Small intestine (tissue), 7 donors: ENCODE measurements around the gene ATF1. TPM values are rescaled to one million over a fixed set of nuclear protein-coding genes. Genes with fewer than 3 reads are reported as not detected.
"Not testable (repeated sequence)": the region's sequence is repeated elsewhere in the genome, so short reads cannot be mapped to it uniquely, and the experiment has no call there.

Experiments
- DNase-seq, 2 donors: peaks; one replicate each; pipeline versions ENCODE4 v3.0.0 to v3.0.0-alpha.2; 2013
- FAIRE-seq: peaks from 2 replicates; lab custom pipeline; 2012; peaks lifted over from hg19 to GRCh38; lab: Jason Lieb, UNC
- H3K27ac ChIP-seq, 3 donors: one replicate each; pipeline ENCODE4 v1.5.1; 2013; ENCODE audit warnings: low read length in 2 of 3, mild to moderate bottlenecking in 2 of 3, control low read depth in 1 of 3, inconsistent platforms in 1 of 3, low read depth in 1 of 3, moderate library complexity in 1 of 3
- H3K27me3 ChIP-seq, 3 donors: one replicate each; pipeline ENCODE4 v1.6.1; 2013; ENCODE audit warnings: low read length in 3 of 3, inconsistent platforms in 1 of 3; ENCODE audit not compliant: control insufficient read depth in 3 of 3, insufficient read depth in 3 of 3
- H3K36me3 ChIP-seq, 3 donors: one replicate each; pipeline ENCODE4 v1.6.1; 2013; ENCODE audit warnings: low read length in 3 of 3, inconsistent platforms in 1 of 3, low read depth in 1 of 3, mild to moderate bottlenecking in 1 of 3, moderate library complexity in 1 of 3; ENCODE audit not compliant: control insufficient read depth in 3 of 3, insufficient read depth in 2 of 3
- H3K4me1 ChIP-seq, 3 donors: one replicate each; pipeline ENCODE4 v1.6.1; 2013; ENCODE audit warnings: low read length in 2 of 3, inconsistent platforms in 1 of 3, low read depth in 1 of 3, mild to moderate bottlenecking in 1 of 3, moderate library complexity in 1 of 3; ENCODE audit not compliant: control insufficient read depth in 3 of 3, insufficient read depth in 2 of 3
- H3K4me3 ChIP-seq, 3 donors: one replicate each; pipeline ENCODE4 v1.5.1; 2013; ENCODE audit warnings: low read length in 3 of 3, control low read depth in 1 of 3, inconsistent platforms in 1 of 3, low read depth in 1 of 3, mild to moderate bottlenecking in 1 of 3, moderate library complexity in 1 of 3
- H3K9me3 ChIP-seq, 2 donors: one replicate each; pipeline ENCODE4 v1.6.1; 2013; ENCODE audit warnings: low read depth in 1 of 2, low read length in 1 of 2; ENCODE audit not compliant: control insufficient read depth in 2 of 2, insufficient read depth in 1 of 2
- WGBS, 3 donors: extraction: QIAGEN DNeasy Blood & Tissue Kit; methylation state at CpG; one replicate each; pipeline ENCODE4 v1.1.7; 2013; 5-methylcytosine and 5-hydroxymethylcytosine counted together
- polyA plus RNA-seq, 4 donors: library from polyadenylated mRNA; stranded (reverse) in 3 of 4; unstranded in 1 of 4; fragments of 200-250 nt in 3 of 4; fragments of 120-200 nt in 1 of 4; gene quantifications; one replicate each; pipeline versions ENCODE4 v1.2.1 to v1.2.3, GENCODE V29; 2013
- donor health status: healthy with polysubstance abuse.
- donor health status: control.
- donor health status: control.
- donor health status: Bipolar disorder and iron deficiency.
- donor health status: healthy.

Gene ATF1
- polyA plus RNA-seq, 4 donors, result 16.3 to 40.7 (median 17.7) TPM

- not testable (repeated sequence) for H3K9me3 ChIP-seq, H3K36me3 ChIP-seq, H3K27me3 ChIP-seq, H3K4me1 ChIP-seq, H3K4me3 ChIP-seq, H3K27ac ChIP-seq, DNase-seq, FAIRE-seq
- WGBS, 3 donors, result 91 to 96% (median 93%) methylated on average over 11 of the region's 11 CpGs
Measured at GRCh38 chr12:50823724-50824123, 59.8 kb downstream of the ATF1 start.

- Histone ChIP-seq H3K36me3 (peaks cover 0 to 3% (median 0%) of the 10 kb centered on the region in 3 donors), H3K4me3 (no peak overlapping the region), H3K27ac (peak overlapping the region in 2 of 3 donors; percentile 5 to 62), H3K9me3 (no peaks in the 10 kb centered on the region), H3K27me3 (no peaks in the 10 kb centered on the region), H3K4me1 (peaks cover 0 to 5% (median 0%) of the 10 kb centered on the region in 3 donors)
- FAIRE-seq (no peak), DNase-seq (no peak)
- WGBS, 3 donors, result 29 to 43% (median 33%) methylated on average over 4 of the region's 4 CpGs
Measured at GRCh38 chr12:50824914-50825313, 61.0 kb downstream of the ATF1 start.

- 0% methylated on average over 2 of the region's 2 CpGs for WGBS, 3 donors
- H3K27me3 ChIP-seq, result no peaks in the 10 kb centered on the region
- H3K4me3 ChIP-seq, result no peak overlapping the region
- peak overlapping the region in 1 of 3 donors; percentile 62 for H3K27ac ChIP-seq
- peaks cover 0 to 3% (median 0%) of the 10 kb centered on the region in 3 donors for H3K36me3 ChIP-seq
- H3K4me1 ChIP-seq, result peaks cover 0 to 5% (median 0%) of the 10 kb centered on the region in 3 donors
- H3K9me3 ChIP-seq, result no peaks in the 10 kb centered on the region
- peak; percentile 71 to 79 for DNase-seq
- peak; percentile 53 for FAIRE-seq
Measured at GRCh38 chr12:50825372-50825838, 61.5 kb downstream of the ATF1 start.

GRCh38 chr12:50828121-50828520 is 64.2 kb downstream of the ATF1 start:
- Histone ChIP-seq H3K9me3 (no peaks in the 10 kb centered on the region), H3K4me1 (peaks cover 0 to 5% (median 0%) of the 10 kb centered on the region in 3 donors), H3K4me3 (no peak overlapping the region), H3K27me3 (no peaks in the 10 kb centered on the region), H3K36me3 (no peaks in the 10 kb centered on the region), H3K27ac (no peak overlapping the region)
- WGBS, 3 donors, result 94 to 100% (median 97%) methylated on average over 1 of the region's 1 CpG
- FAIRE-seq (no peak), DNase-seq (no peak)

GRCh38 chr12:50828886-50829285 is 65.0 kb downstream of the ATF1 start:
- Histone ChIP-seq H3K4me1 (peaks cover 0 to 5% (median 0%) of the 10 kb centered on the region in 3 donors), H3K27me3 (no peaks in the 10 kb centered on the region), H3K36me3 (no peaks in the 10 kb centered on the region), H3K9me3 (peaks cover 0 to 2% of the 10 kb centered on the region in 2 donors), H3K4me3 (no peak overlapping the region), H3K27ac (no peak overlapping the region)
- 44 to 73% (median 51%) methylated on average over 2 of the region's 2 CpGs for WGBS, 3 donors
- FAIRE-seq, result no peak
- DNase-seq, result peak in 1 of 2 donors; percentile 45

- not testable (repeated sequence) for H3K4me3 ChIP-seq, H3K36me3 ChIP-seq, DNase-seq, H3K4me1 ChIP-seq, H3K27me3 ChIP-seq, H3K9me3 ChIP-seq, FAIRE-seq, H3K27ac ChIP-seq
Measured at GRCh38 chr12:50833801-50834200, 69.9 kb downstream of the ATF1 start.

GRCh38 chr12:50839042-50839441 is 75.1 kb downstream of the ATF1 start:
- no peaks in the 10 kb centered on the region for H3K36me3 ChIP-seq
- H3K4me1 ChIP-seq, result no peaks in the 10 kb centered on the region
- no peak overlapping the region for H3K27ac ChIP-seq
- no peaks in the 10 kb centered on the region for H3K27me3 ChIP-seq
- FAIRE-seq, result no peak
- H3K9me3 ChIP-seq, result peaks cover 0 to 9% of the 10 kb centered on the region in 2 donors
- no peak overlapping the region for H3K4me3 ChIP-seq
- WGBS, 3 donors, result 86 to 98% (median 92%) methylated on average over 2 of the region's 2 CpGs
- no peak for DNase-seq

GRCh38 chr12:50840809-50841487 is 77.0 kb downstream of the ATF1 start:
- H3K4me1 ChIP-seq, result no peaks in the 10 kb centered on the region
- 93 to 96% (median 94%) methylated on average over 7 of the region's 7 CpGs for WGBS, 3 donors
- FAIRE-seq, result no peak
- H3K4me3 ChIP-seq, result no peak overlapping the region
- no peaks in the 10 kb centered on the region for H3K36me3 ChIP-seq
- no peak for DNase-seq
- no peaks in the 10 kb centered on the region for H3K27me3 ChIP-seq
- no peak overlapping the region for H3K27ac ChIP-seq
- H3K9me3 ChIP-seq, result peaks cover 0 to 6% of the 10 kb centered on the region in 2 donors
